HTR-8/SVneo (cell line): Measurements from ENCODE around the gene MAST3.
A peak's percentile ranks its signal among the peaks of the same experiment; 100 is the strongest.

ENCODE experiments used
- DNase-seq: peaks from one replicate; pipeline ENCODE4 v3.0.0; 2011; ENCODE audit warnings: low spot score, mixed read lengths; ENCODE audit not compliant: insufficient read length
- FAIRE-seq: peaks from 2 replicates; lab custom pipeline; 2011; peaks lifted over from hg19 to GRCh38; lab: Jason Lieb, UNC

The MAST3 gene

GRCh38 chr19:18131841-18132596, 34.4 kb downstream of the MAST3 start:
- DNase-seq = no peak
- FAIRE-seq = peak; percentile 31

- DNase-seq (no peak), FAIRE-seq (no peak)
Observed at GRCh38 chr19:18135712-18136584, 38.4 kb downstream of the MAST3 start.

- no peak for FAIRE-seq
- DNase-seq = no peak
Observed at GRCh38 chr19:18137242-18137641, 39.7 kb downstream of the MAST3 start.

GRCh38 chr19:18137657-18138339, 40.2 kb downstream of the MAST3 start:
- DNase-seq (no peak), FAIRE-seq (no peak)

- no peak for DNase-seq
Observed at GRCh38 chr19:18140473-18140872, 42.9 kb downstream of the MAST3 start.

GRCh38 chr19:18141031-18141430, 43.5 kb downstream of the MAST3 start:
- DNase-seq (no peak), FAIRE-seq (no peak)

More at GRCh38 chr19:18140473-18140872, 42.9 kb downstream of the MAST3 start:
- no peak for FAIRE-seq

- DNase-seq = no peak
Observed at GRCh38 chr19:18143902-18144301, 46.3 kb downstream of the MAST3 start.

GRCh38 chr19:18144361-18144760, 46.8 kb downstream of the MAST3 start:
- DNase-seq (no peak), FAIRE-seq (no peak)

More at GRCh38 chr19:18143902-18144301, 46.3 kb downstream of the MAST3 start:
- FAIRE-seq = no peak

GRCh38 chr19:18144906-18145305, 47.3 kb downstream of the MAST3 start:
- DNase-seq = no peak
- no peak for FAIRE-seq

- no peak for DNase-seq
- no peak for FAIRE-seq
Observed at GRCh38 chr19:18145391-18145999, 47.9 kb downstream of the MAST3 start.

GRCh38 chr19:18147396-18147795, 49.8 kb downstream of the MAST3 start:
- FAIRE-seq (no peak), DNase-seq (no peak)

- FAIRE-seq = no peak
- no peak for DNase-seq
Observed at GRCh38 chr19:18149596-18149975, 52.0 kb downstream of the MAST3 start.

- DNase-seq (no peak), FAIRE-seq (no peak)
Observed at GRCh38 chr19:18150776-18151624, 53.4 kb downstream of the MAST3 start.

- DNase-seq = peak; percentile 98
Observed at GRCh38 chr19:18152442-18152816, 54.9 kb downstream of the MAST3 start.

GRCh38 chr19:18152817-18153555, 55.4 kb downstream of the MAST3 start, which contains the start of gene PIK3R2:
TSS of gene PIK3R2 (plus strand) at chr19:18153163. CDS start at chr19:18155880, 2,717 bp downstream.
- peak; percentile 98 for DNase-seq
- FAIRE-seq = peak; percentile 99

More at GRCh38 chr19:18152442-18152816, 54.9 kb downstream of the MAST3 start:
- FAIRE-seq = no peak

- DNase-seq (no peak), FAIRE-seq (no peak)
Observed at GRCh38 chr19:18153556-18154134, 56.1 kb downstream of the MAST3 start.

- no peak for DNase-seq
- FAIRE-seq = no peak
Observed at GRCh38 chr19:18155095-18156087, 57.8 kb downstream of the MAST3 start.
